ENCODE data around the gene LRRC37A3.
"Not testable (repeated sequence)": the region's sequence is repeated elsewhere in the genome, so short reads cannot be mapped to it uniquely, and the experiment has no call there.

The LRRC37A3 gene

GRCh38 chr17:64847504-64848466 is 71.5 kb downstream of the LRRC37A3 start:
- peak; percentile 15 for DNase-seq (ENCODE audit: insufficient read length, low spot score)
- not testable (repeated sequence) for FAIRE-seq

DNA sequence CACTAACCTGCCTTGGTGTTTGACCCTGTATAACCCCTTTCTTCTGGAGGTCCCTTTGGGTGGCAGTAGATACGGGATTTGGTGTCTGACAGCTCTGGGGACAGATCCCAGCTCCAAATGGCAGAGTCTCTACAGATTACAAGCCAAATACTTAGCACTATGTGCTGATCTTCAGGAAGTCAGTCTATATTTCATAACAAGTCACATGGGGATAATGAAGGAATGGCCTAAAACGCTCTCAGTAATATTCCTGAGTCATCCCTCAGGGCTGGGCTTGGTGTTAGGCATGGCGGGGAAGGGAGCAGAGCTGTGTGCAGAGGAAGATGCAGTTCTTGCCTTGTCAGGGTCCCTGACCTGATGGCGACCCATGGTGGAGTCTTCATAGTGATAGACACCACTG is 72.4 kb downstream of the LRRC37A3 start:
- DNase-seq (ENCODE audit: insufficient read length, low spot score); FAIRE-seq: not testable (repeated sequence)

GRCh38 chr17:64843918-64844317 is 75.4 kb downstream of the LRRC37A3 start:
- not testable (repeated sequence) for DNase-seq (ENCODE audit: insufficient read length, low spot score)
- peak; percentile 64 for FAIRE-seq

DNA sequence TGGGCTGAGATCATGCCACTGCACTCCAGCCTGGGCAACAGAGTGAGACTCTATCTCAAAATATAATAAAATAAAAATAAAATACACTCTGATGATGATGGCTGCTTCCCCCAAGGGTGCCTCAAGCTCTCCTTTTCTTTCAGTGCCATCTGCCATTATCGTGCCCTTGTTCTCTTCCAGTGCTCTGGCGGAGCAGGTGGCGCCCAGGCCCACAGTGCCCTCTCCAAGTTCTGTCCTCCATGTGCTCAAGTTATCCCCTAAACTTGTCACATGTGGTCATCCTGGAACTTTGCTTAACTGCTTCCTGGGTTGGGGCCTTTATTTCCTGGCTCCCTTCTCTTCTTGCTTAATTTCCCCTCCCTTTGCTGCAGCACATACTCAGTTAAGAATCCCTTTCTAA is 76.4 kb downstream of the LRRC37A3 start:
- not testable (repeated sequence) for FAIRE-seq; DNase-seq (ENCODE audit: insufficient read length, low spot score)

DNA sequence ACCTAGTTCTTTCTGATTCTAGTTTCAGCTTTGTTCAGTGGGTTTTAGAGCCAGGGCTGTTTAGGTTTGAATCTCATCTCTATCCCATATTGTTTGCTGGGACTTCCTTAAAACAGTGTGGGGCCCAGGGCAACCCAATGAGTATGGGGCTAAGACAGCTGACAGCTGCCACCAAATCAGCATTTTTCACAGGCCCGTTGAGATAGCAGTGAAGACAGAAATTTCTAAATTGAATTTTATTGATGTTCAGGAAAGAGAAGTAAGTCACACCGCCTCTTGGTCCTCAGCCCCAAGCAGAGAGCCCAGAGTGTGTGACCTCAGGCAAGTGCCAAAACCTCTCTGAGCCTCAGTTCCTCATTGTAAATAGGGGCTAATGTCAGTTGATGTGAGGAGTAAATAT is 78.3 kb downstream of the LRRC37A3 start:
- not testable (repeated sequence) for FAIRE-seq; DNase-seq (ENCODE audit: insufficient read length, low spot score)

GRCh38 chr17:64838513-64838912 is 80.8 kb downstream of the LRRC37A3 start:
- FAIRE-seq = not testable (repeated sequence)

DNA sequence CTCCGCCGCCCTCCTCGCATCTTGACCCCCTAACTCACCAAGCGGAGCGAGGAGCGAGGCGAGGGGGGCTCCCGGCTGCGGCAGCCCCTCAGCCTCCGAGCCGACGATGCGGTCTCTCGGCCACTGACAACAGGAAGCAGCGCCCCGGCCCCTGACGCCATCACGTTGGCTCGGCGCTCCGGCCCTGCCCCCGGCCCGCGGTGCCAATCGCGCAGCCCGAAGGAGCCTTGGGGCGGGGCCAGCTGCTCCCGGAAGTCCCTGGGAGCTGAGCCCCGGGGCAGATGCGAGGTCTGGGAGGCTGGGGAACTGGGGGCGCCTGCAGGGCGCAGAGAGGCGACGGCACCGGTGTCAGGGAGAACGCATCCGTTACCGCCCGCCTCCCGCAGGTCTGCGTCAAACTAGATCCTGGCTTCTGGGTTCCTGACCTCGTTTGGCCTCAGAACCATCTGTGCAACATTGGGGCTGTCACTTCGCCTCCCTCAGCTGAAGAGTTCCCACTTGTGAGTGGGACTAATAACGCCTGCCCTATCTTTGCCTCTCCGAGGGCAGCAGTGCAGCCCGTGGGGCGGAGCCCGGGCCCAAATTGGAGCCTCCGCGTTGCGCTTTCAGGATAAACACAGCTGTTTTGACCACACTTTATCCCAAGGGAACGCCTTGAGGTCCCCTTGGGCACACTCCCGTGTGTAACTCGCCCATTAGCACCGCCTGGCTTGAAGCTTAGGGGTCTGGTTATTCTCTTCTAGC is 82.1 kb downstream of the LRRC37A3 start:
- DNase-seq (ENCODE audit: insufficient read length, low spot score) = peak; percentile 65
- FAIRE-seq = not testable (repeated sequence)
- peak; percentile 66; the same call in 1 of the 2 replicates for TF ChIP-seq POLR2A (IDR thresholded peaks at IDR 0.05; ENCODE audit: low read depth, low read length)

More at GRCh38 chr17:64838513-64838912, 80.8 kb downstream of the LRRC37A3 start:
- DNase-seq (ENCODE audit: insufficient read length, low spot score) = not testable (repeated sequence)

- FAIRE-seq; DNase-seq (ENCODE audit: insufficient read length, low spot score): not testable (repeated sequence)
Measured at GRCh38 chr17:64836623-64837017, 82.7 kb downstream of the LRRC37A3 start.

GRCh38 chr17:64834060-64834459 is 85.2 kb downstream of the LRRC37A3 start:
- FAIRE-seq; DNase-seq (ENCODE audit: insufficient read length, low spot score): not testable (repeated sequence)

DNA sequence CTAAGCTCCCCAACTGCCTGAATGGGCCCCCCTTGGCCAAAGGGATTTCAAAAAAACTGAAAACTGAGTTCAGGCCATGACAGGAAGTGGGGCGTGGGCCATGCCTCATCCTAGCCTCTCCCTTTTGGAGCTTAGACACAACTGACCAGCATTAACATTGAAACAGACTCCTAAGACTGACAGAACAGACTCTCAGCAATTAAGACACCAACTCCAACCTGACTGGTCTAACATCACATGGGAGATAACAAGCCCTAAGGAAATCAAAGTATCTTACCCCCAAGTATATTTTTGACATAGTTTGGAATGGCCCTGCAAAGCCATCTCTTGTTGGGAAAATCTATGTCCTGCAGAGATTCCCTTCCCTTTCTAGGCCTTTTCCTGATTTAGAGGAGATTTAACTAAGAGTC is 88.6 kb downstream of the LRRC37A3 start:
- not testable (repeated sequence) for FAIRE-seq; DNase-seq (ENCODE audit: insufficient read length, low spot score)

GRCh38 chr17:64829824-64830630 is 89.3 kb downstream of the LRRC37A3 start:
- not testable (repeated sequence) for FAIRE-seq; DNase-seq (ENCODE audit: insufficient read length, low spot score)

GRCh38 chr17:64829068-64829467 is 90.2 kb downstream of the LRRC37A3 start:
- DNase-seq (ENCODE audit: insufficient read length, low spot score); FAIRE-seq: not testable (repeated sequence)

DNA sequence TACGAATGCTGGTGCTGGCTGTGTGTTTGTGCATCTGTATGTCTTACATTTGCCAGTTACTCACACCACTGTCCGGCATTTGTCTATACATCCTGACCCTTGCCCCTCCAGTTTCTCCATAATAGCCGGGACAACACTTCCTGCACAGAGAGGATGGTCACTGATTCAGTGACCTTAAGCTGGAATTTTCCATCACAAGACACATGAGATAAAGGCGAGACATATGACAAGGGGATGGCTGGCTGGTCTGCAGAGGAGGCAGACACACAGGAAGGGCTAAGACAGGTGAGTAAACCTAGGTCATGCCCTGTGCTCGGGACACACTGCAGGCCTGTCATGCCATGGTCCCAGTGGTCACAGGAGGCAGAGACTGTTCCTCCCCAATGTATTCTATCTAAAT is 100.4 kb downstream of the LRRC37A3 start:
- not testable (repeated sequence) for FAIRE-seq; DNase-seq (ENCODE audit: insufficient read length, low spot score)

DNA sequence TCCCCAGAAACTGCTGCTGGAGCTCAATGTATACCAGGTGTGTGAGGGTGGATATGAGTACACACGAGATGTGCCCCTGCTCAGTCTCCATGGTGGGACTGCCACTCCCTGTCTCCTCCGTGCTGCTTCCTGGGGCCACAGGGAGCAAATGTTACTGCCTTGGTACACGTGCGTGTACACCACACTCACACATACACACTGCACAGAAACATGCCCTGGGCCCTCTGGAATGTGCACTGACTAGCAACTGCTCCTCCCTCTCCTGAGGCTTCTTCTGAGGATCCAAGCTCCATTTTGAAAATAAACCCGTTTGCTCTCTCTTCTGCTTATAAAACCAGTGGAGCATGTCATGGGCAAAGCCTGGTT is 103.5 kb downstream of the LRRC37A3 start:
- DNase-seq (ENCODE audit: insufficient read length, low spot score); FAIRE-seq: not testable (repeated sequence)

- FAIRE-seq; DNase-seq (ENCODE audit: insufficient read length, low spot score): not testable (repeated sequence)
Measured at GRCh38 chr17:64814993-64815832, 104.1 kb downstream of the LRRC37A3 start.

DNA sequence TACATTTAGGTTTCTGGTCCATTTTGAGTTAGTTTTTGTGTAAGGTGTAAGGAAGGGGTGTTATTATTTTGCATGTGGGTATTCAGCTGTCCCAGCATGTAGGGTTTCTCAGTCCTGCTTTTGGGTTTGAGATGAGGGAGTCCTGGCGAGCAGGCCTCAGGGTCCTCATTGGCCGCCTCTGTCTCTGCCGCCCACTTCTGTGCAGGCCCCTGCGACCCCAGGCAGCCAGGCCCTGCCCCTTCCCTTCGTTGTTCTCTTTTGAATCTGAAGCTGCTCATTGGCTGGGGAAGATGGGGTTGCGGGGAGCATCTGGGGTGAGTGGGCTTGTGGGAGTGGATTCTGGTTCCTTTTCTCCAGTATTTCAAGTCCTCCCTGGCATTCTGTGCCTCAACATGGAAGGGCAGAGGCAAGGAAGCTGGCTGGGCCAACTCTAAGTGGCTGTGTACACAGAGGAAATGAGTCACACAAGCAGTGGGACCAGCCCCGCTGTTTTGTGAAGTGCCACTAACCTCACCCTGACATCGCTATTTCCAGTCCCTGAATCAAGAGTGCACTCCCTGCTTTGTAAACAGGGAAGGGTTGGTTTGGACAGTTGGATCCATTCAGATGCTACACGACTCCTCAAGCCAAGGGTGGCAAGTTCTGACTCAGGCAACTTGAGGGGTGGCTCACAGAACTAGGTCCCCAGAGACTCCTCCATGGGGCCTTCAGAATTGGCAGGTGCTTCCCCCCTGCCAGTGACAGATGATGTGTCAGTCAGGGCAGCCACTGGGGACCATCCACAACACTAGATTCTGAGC is 110.9 kb downstream of the LRRC37A3 start:
- DNase-seq (ENCODE audit: insufficient read length, low spot score) = peak; percentile 61
- FAIRE-seq = peak; percentile 77

Data from H54 (cell line).